ENCODE results near the gene PAQR4. TPM values are rescaled to one million over a fixed set of nuclear protein-coding genes. Genes with fewer than 3 reads are reported as not detected.

PAQR4 gene
- total RNA-seq, 8 experiments from 2014 or later: 1.6 to 36.4 (median 16.8) TPM

DNA sequence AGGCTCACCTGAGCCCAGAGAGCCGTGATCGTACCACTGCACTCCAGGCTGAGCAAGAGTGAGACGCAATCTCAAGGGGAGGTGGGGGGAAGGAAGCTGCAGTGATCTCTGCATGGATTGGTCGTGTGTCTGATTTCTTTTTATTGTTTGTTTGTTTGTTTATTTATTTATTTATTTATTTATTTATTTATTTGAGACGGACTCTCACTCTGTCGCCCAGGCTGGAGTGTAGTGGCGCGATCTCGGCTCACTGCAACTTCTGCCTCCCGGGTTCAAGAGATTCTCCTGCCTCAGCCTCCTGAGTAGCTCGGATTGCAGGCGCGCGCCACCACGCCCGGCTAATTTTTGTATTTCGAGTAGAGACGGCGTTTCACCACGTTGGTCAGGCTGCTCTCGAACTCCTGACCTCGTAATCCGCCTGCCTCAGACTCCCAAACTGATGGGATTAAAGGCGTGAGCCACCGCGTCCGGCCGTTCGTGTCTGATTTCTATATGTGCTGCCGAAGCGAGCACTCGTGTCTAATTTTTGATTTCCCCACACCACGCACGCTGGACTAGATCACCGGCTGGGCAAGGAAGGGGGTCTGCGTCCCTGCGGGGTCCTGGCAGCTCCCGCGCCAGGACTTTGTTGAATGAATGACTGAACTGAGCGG, 50.6 kb downstream of the PAQR4 start:
- no peak for ATAC-seq (replicated peaks in 6 of 8)
- 7 to 100% (median 83%) methylated on average over 1 to 16 of the region's 40 CpGs; no CpG with 5 or more reads in 1 of the 10 experiments for WGBS, 10 experiments
- in situ Hi-C loops (cut with MboI; ENCODE audit: low pct_unique_long_range_greater_than_20kb in 2 of 9, low sequenced_read_pairs in 9 of 9, unreplicated experiment in 9 of 9): no loop called here
- peaks cover 21 to 32% of the 10 kb centered on the region in 2 donors for H3K4me1 ChIP-seq (replicated peaks in 1 of 2)
- no peak overlapping the region for H3K27ac ChIP-seq
- peak overlapping the region; percentile 34 to 87 (median 44) for H3K4me3 ChIP-seq

DNA sequence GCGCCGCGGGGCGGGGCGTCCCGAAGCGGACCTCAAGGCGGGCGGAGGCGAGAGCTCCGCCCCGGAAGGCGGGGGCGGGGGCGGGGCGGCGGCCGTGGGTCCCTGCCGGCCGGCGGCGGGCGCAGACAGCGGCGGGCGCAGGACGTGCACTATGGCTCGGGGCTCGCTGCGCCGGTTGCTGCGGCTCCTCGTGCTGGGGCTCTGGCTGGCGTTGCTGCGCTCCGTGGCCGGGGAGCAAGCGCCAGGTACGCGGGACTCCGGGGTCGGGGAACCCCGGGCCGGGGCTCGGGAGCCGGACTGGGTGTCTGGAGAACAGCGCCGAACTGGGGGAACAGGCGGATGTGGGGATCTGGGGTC, 51.1 kb downstream of the PAQR4 start, which contains the start of gene TNFRSF12A:
TSS of gene TNFRSF12A (plus strand) at position 122 of the 357 bp plus-strand sequence. CDS start at position 152, 30 bp downstream.
- Histone ChIP-seq H3K4me1 (replicated peaks in 1 of 2) (peaks cover 21 to 32% of the 10 kb centered on the region in 2 donors), H3K27ac (peak within 1 kb of the TSS; percentile 29 to 30), H3K4me3 (peak within 1 kb of the TSS; percentile 34 to 87 (median 44))
- in situ Hi-C loops (cut with MboI; ENCODE audit: low pct_unique_long_range_greater_than_20kb in 2 of 9, low sequenced_read_pairs in 9 of 9, unreplicated experiment in 9 of 9): no loop called here
- peak; percentile 8 to 42 (median 22) for ATAC-seq (replicated peaks in 6 of 8)
- no CpG with 5 or more reads among the region's 49 CpGs for WGBS, 10 experiments

DNA sequence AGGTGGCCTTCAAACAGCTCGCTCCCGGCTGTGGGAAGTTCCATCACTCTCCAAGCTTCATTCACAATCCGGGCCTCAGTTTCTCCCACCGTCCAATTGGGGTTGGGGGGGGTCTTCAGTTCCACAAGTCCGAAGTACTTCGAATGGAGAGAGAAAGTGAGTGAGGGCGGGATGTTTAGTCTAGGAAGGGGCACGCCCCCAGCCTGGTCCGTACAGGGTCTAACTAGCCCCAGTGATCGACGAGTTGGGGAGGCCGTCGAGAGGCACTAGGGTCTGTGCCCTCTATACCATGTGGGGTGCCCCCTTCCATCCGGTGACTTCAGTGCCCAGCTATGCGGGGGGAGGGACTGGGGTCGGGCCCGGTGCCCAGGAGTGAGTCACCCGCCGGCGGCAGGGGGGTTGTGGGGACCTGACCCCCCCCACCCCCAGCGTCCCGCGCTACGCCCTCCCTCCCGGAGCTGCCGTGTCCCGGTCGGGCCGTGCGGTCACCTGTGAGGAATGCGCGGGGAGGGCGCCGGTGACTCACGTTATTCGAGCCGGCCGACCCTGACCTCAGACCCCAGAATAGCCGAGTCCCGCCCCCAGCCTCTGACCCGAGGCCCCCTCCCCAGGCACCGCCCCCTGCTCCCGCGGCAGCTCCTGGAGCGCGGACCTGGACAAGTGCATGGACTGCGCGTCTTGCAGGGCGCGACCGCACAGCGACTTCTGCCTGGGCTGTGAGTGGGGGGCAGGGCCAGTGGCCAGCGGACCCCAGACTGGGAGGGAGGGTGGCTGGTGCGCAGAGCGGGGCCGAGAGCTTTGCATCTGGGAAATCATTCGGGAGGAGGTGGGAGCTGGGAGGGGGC, 51.7 kb downstream of the PAQR4 start:
- Histone ChIP-seq H3K27ac (peak overlapping the region; percentile 29 to 30), H3K4me3 (peak overlapping the region; percentile 34 to 87 (median 44)), H3K4me1 (replicated peaks in 1 of 2) (peaks cover 21 to 32% of the 10 kb centered on the region in 2 donors)
- peak; percentile 2 to 49 (median 38) for ATAC-seq (replicated peaks in 6 of 8)
- WGBS, 10 experiments: 0 to 5% methylated on average over 4 to 6 of the region's 57 CpGs; no CpG with 5 or more reads in 8 of the 10 experiments
- in situ Hi-C loops (cut with MboI; ENCODE audit: low pct_unique_long_range_greater_than_20kb in 2 of 9, low sequenced_read_pairs in 9 of 9, unreplicated experiment in 9 of 9): no loop called here

DNA sequence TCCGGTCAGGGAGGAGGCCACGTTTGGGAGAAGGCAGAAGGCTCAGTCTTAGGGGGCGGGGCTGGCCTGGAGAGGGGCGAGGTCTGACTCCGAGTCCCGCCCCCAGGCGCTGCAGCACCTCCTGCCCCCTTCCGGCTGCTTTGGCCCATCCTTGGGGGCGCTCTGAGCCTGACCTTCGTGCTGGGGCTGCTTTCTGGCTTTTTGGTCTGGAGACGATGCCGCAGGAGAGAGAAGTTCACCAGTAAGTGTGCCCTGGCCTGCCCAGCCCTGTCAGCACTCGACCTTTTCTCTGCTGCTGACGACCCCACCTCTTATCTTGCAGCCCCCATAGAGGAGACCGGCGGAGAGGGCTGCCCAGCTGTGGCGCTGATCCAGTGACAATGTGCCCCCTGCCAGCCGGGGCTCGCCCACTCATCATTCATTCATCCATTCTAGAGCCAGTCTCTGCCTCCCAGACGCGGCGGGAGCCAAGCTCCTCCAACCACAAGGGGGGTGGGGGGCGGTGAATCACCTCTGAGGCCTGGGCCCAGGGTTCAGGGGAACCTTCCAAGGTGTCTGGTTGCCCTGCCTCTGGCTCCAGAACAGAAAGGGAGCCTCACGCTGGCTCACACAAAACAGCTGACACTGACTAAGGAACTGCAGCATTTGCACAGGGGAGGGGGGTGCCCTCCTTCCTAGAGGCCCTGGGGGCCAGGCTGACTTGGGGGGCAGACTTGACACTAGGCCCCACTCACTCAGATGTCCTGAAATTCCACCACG, 52.5 kb downstream of the PAQR4 start:
- in situ Hi-C loops (cut with MboI; ENCODE audit: low pct_unique_long_range_greater_than_20kb in 2 of 9, low sequenced_read_pairs in 9 of 9, unreplicated experiment in 9 of 9): no loop called here
- Histone ChIP-seq H3K27ac (peak overlapping the region; percentile 29 to 30), H3K4me1 (replicated peaks in 1 of 2) (peaks cover 21 to 32% of the 10 kb centered on the region in 2 donors), H3K4me3 (peak overlapping the region; percentile 34 to 87 (median 44))
- ATAC-seq (replicated peaks in 6 of 8): peak; percentile 13 to 34 (median 25)
- 0 to 17% (median 0%) methylated on average over 1 to 4 of the region's 25 CpGs; no CpG with 5 or more reads in 7 of the 10 experiments for WGBS, 10 experiments

DNA sequence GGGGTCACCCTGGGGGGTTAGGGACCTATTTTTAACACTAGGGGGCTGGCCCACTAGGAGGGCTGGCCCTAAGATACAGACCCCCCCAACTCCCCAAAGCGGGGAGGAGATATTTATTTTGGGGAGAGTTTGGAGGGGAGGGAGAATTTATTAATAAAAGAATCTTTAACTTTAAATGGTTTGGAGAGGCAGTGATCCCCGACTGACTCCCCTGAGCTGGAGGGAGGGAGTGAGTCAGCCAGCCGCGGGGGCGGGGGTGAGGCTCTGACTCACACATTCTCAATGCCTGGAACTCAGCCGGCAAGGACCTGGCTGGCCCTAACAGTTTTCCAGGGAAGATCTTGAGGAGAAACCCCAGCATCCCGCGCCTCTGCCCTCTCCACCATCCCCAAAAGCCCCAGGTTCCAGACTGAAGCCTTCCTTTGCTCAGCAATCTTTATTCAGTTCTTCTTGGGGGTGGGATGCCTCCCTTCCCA, 53.1 kb downstream of the PAQR4 start:
- WGBS, 10 experiments: 0 to 35% (median 0%) methylated on average over 1 to 2 of the region's 8 CpGs; no CpG with 5 or more reads in 5 of the 10 experiments
- peak overlapping the region; percentile 21 to 29 for H3K27ac ChIP-seq
- H3K4me3 ChIP-seq: peak overlapping the region in 3 of 5 donors; percentile 66 to 87 (median 70)
- peaks cover 21 to 32% of the 10 kb centered on the region in 2 donors for H3K4me1 ChIP-seq (replicated peaks in 1 of 2)
- in situ Hi-C loops (cut with MboI; ENCODE audit: low pct_unique_long_range_greater_than_20kb in 2 of 9, low sequenced_read_pairs in 9 of 9, unreplicated experiment in 9 of 9): no loop called here
- peak; percentile 13 to 43 (median 26) for ATAC-seq (replicated peaks in 6 of 8)

DNA sequence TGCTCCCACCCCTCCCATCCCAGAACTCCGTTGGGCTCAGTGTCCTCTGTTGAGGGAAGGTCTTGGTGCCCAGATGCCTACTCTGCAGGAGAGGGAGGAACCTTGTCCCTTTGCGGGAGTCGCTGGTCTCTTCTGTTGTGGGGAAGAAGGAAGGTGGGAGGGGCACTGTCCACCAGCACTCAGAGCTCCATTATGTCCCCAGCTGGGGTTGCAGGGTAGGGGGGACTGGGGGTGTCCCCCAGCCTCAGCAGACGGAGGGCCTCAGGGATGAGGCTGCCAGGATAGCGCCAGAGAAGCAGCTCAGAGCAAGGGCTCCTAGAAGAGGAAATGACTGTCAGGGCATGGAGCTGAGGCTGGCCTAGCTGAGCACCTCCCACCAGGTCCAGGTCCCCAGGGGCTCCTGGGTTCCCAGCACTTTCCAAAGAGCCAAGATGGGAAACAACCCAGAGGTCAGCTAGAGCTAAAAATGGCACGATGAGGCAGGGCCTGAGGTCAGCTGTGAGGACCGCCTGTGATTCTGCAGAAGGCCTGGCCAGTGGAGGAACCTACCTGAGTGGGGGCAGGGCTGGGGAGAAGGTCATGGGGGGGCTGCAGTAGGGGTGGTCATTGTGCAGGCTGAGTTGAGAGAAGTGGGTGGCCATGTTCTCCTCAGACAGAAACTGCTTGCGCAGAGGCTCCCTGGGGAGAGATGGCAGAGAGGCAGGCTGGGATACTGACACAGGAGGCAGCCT, 53.7 kb downstream of the PAQR4 start:
- 0% methylated on average over 1 of the region's 8 CpGs; no CpG with 5 or more reads in 8 of the 10 experiments for WGBS, 10 experiments
- ATAC-seq (replicated peaks in 6 of 8): no peak
- H3K4me3 ChIP-seq: peak overlapping the region; percentile 66 to 87 (median 76)
- in situ Hi-C loops (cut with MboI; ENCODE audit: low pct_unique_long_range_greater_than_20kb in 2 of 9, low sequenced_read_pairs in 9 of 9, unreplicated experiment in 9 of 9): no loop called here
- peaks cover 23 to 34% of the 10 kb centered on the region in 2 donors for H3K4me1 ChIP-seq (replicated peaks in 1 of 2)
- H3K27ac ChIP-seq: no peak overlapping the region

Other genes with a start within 250 kb of the PAQR4 start
- 1 to 10 TPM; 1.1 to 7.5 (median 4.2) TPM for gene PRSS27, start 249.1 kb upstream of the PAQR4 start, total RNA-seq
- gene SRRM2, start 216.7 kb upstream of the PAQR4 start, total RNA-seq: 100 to 1,000 TPM in 5 of 8 experiments, 10 to 100 TPM in 3; 66.4 to 557 (median 130) TPM
- gene ELOB, start 192.1 kb upstream of the PAQR4 start, total RNA-seq: 100 to 1,000 TPM; 244 to 395 (median 281) TPM
- gene PRSS33, start 181.8 kb upstream of the PAQR4 start, total RNA-seq: under 1 TPM in 4 of 8 experiments, not detected in 4; 0.22 to 0.51 (median 0.33) TPM
- gene PRSS41, start 170.9 kb upstream of the PAQR4 start, total RNA-seq: not detected
- gene PRSS21, start 152.1 kb upstream of the PAQR4 start, total RNA-seq: 1 to 10 TPM in 2 of 8 experiments, not detected in 6; 1.5 to 1.8 TPM
- 1 to 10 TPM in 3 of 8 experiments, under 1 TPM in 1, not detected in 4; 0.54 to 1.4 (median 1.2) TPM for gene ZG16B, start 139.0 kb upstream of the PAQR4 start, total RNA-seq
- gene PRSS22, start 111.2 kb upstream of the PAQR4 start, total RNA-seq: 1 to 10 TPM in 1 of 8 experiments, under 1 TPM in 1, not detected in 6; 0.81 to 1.0 TPM
- gene FLYWCH2, start 86.1 kb upstream of the PAQR4 start, total RNA-seq: 100 to 1,000 TPM in 1 of 8 experiments, 10 to 100 TPM in 7; 41.6 to 136 (median 49.4) TPM
- 10 to 100 TPM; 15.0 to 55.9 (median 23.0) TPM for gene FLYWCH1, start 57.4 kb upstream of the PAQR4 start, total RNA-seq
- 1 to 10 TPM in 5 of 8 experiments, under 1 TPM in 3; 0.36 to 5.3 (median 1.6) TPM for gene KREMEN2, start 5.1 kb upstream of the PAQR4 start, total RNA-seq
- gene PKMYT1, start 11.1 kb downstream of the PAQR4 start, total RNA-seq: 10 to 100 TPM in 3 of 8 experiments, 1 to 10 TPM in 4, under 1 TPM in 1; 0.36 to 48.7 (median 3.6) TPM
- gene CLDN9, start 43.6 kb downstream of the PAQR4 start, total RNA-seq: 1 to 10 TPM in 1 of 8 experiments, under 1 TPM in 7; 0.15 to 1.9 (median 0.32) TPM
- gene CLDN6, start 48.8 kb downstream of the PAQR4 start, total RNA-seq: 1 to 10 TPM in 4 of 8 experiments, under 1 TPM in 4; 0.27 to 6.0 (median 1.3) TPM
- gene TNFRSF12A, start 51.0 kb downstream of the PAQR4 start, total RNA-seq: 100 to 1,000 TPM in 1 of 8 experiments, 10 to 100 TPM in 4, 1 to 10 TPM in 3; 4.3 to 144 (median 14.3) TPM
- gene HCFC1R1, start 54.6 kb downstream of the PAQR4 start, total RNA-seq: 10 to 100 TPM; 30.2 to 71.4 (median 40.8) TPM
- gene THOC6, start 54.7 kb downstream of the PAQR4 start, total RNA-seq: 10 to 100 TPM in 6 of 8 experiments, 1 to 10 TPM in 2; 6.8 to 32.1 (median 14.0) TPM
- under 1 TPM; 0.11 to 0.95 (median 0.21) TPM for gene BICDL2, start 67.6 kb downstream of the PAQR4 start, total RNA-seq
- gene MMP25, start 77.2 kb downstream of the PAQR4 start, total RNA-seq: 1 to 10 TPM in 3 of 8 experiments, under 1 TPM in 5; 0.11 to 1.7 (median 0.75) TPM
- 10 to 100 TPM in 3 of 8 experiments, 1 to 10 TPM in 3, under 1 TPM in 2; 0.22 to 41.3 (median 4.0) TPM for gene IL32, start 96.3 kb downstream of the PAQR4 start, total RNA-seq
- under 1 TPM in 6 of 8 experiments, not detected in 2; 0.17 to 0.71 (median 0.40) TPM for gene ZSCAN10, start 129.9 kb downstream of the PAQR4 start, total RNA-seq
- gene ZNF205, start 143.2 kb downstream of the PAQR4 start, total RNA-seq: 10 to 100 TPM in 7 of 8 experiments, 1 to 10 TPM in 1; 7.8 to 19.2 (median 14.9) TPM
- 1 to 10 TPM; 2.6 to 9.6 (median 6.5) TPM for gene ZNF213, start 165.7 kb downstream of the PAQR4 start, total RNA-seq
- gene OR1F1, start 218.9 kb downstream of the PAQR4 start, total RNA-seq: 1 to 10 TPM in 1 of 8 experiments, under 1 TPM in 3, not detected in 4; 0.32 to 1.4 (median 0.85) TPM